ENCODE data around the gene TIMM23B.
"Not testable (repeated sequence)": the region's sequence is repeated elsewhere in the genome, so short reads cannot be mapped to it uniquely, and the experiment has no call there.

TIMM23B gene

GRCh38 chr10:49988376-49988775 lies 46.5 kb downstream of the TIMM23B start, which contains the start of gene AGAP6:
AGAP6 (plus strand) TSS chr10:49988406; CDS start chr10:49988716, 310 bp downstream.
- CTCF ChIA-PET; H3K9me3 ChIP-seq (ENCODE audit: control insufficient read depth, insufficient read depth, low read depth, low read length); H3K4me3 ChIP-seq (ENCODE audit: low read depth, low read length); POLR2A ChIA-PET; H3K27ac ChIP-seq (ENCODE audit: extremely low read depth, low read depth, low read length); H3K4me1 ChIP-seq (ENCODE audit: control insufficient read depth, insufficient read depth, low read length); H3K36me3 ChIP-seq (ENCODE audit: control insufficient read depth in 2 of 2, insufficient read depth in 1 of 2, low read length in 2 of 2): not testable (repeated sequence)

GRCh38 chr10:49995321-49995720 lies 53.5 kb downstream of the TIMM23B start:
- H3K27ac ChIP-seq (ENCODE audit: extremely low read depth, low read depth, low read length); CTCF ChIA-PET; H3K4me1 ChIP-seq (ENCODE audit: control insufficient read depth, insufficient read depth, low read length); H3K9me3 ChIP-seq (ENCODE audit: control insufficient read depth, insufficient read depth, low read depth, low read length); H3K4me3 ChIP-seq (ENCODE audit: low read depth, low read length); POLR2A ChIA-PET; H3K36me3 ChIP-seq (ENCODE audit: control insufficient read depth in 2 of 2, insufficient read depth in 1 of 2, low read length in 2 of 2): not testable (repeated sequence)

- POLR2A ChIA-PET; CTCF ChIA-PET; H3K9me3 ChIP-seq (ENCODE audit: control insufficient read depth, insufficient read depth, low read depth, low read length); H3K4me3 ChIP-seq (ENCODE audit: low read depth, low read length); H3K36me3 ChIP-seq (ENCODE audit: control insufficient read depth in 2 of 2, insufficient read depth in 1 of 2, low read length in 2 of 2); H3K4me1 ChIP-seq (ENCODE audit: control insufficient read depth, insufficient read depth, low read length); H3K27ac ChIP-seq (ENCODE audit: extremely low read depth, low read depth, low read length): not testable (repeated sequence)
These were observed 72.2 kb downstream of the TIMM23B start for GRCh38 chr10:50014024-50014423.

- CTCF ChIA-PET; H3K4me1 ChIP-seq (ENCODE audit: control insufficient read depth, insufficient read depth, low read length); H3K36me3 ChIP-seq (ENCODE audit: control insufficient read depth in 2 of 2, insufficient read depth in 1 of 2, low read length in 2 of 2); POLR2A ChIA-PET; H3K9me3 ChIP-seq (ENCODE audit: control insufficient read depth, insufficient read depth, low read depth, low read length); H3K27ac ChIP-seq (ENCODE audit: extremely low read depth, low read depth, low read length); H3K4me3 ChIP-seq (ENCODE audit: low read depth, low read length): not testable (repeated sequence)
These were observed 73.9 kb downstream of the TIMM23B start for GRCh38 chr10:50015596-50016220.

GRCh38 chr10:50016926-50017325 lies 75.1 kb downstream of the TIMM23B start:
- H3K27ac ChIP-seq (ENCODE audit: extremely low read depth, low read depth, low read length); H3K36me3 ChIP-seq (ENCODE audit: control insufficient read depth in 2 of 2, insufficient read depth in 1 of 2, low read length in 2 of 2); H3K4me3 ChIP-seq (ENCODE audit: low read depth, low read length); H3K4me1 ChIP-seq (ENCODE audit: control insufficient read depth, insufficient read depth, low read length); POLR2A ChIA-PET; H3K9me3 ChIP-seq (ENCODE audit: control insufficient read depth, insufficient read depth, low read depth, low read length); CTCF ChIA-PET: not testable (repeated sequence)

GRCh38 chr10:50017646-50018045 lies 75.8 kb downstream of the TIMM23B start:
- H3K36me3 ChIP-seq (ENCODE audit: control insufficient read depth in 2 of 2, insufficient read depth in 1 of 2, low read length in 2 of 2); H3K4me1 ChIP-seq (ENCODE audit: control insufficient read depth, insufficient read depth, low read length); POLR2A ChIA-PET; H3K4me3 ChIP-seq (ENCODE audit: low read depth, low read length); H3K9me3 ChIP-seq (ENCODE audit: control insufficient read depth, insufficient read depth, low read depth, low read length); H3K27ac ChIP-seq (ENCODE audit: extremely low read depth, low read depth, low read length); CTCF ChIA-PET: not testable (repeated sequence)

GRCh38 chr10:50019279-50019678 lies 77.4 kb downstream of the TIMM23B start:
- H3K36me3 ChIP-seq (ENCODE audit: control insufficient read depth in 2 of 2, insufficient read depth in 1 of 2, low read length in 2 of 2); H3K9me3 ChIP-seq (ENCODE audit: control insufficient read depth, insufficient read depth, low read depth, low read length); CTCF ChIA-PET; POLR2A ChIA-PET; H3K27ac ChIP-seq (ENCODE audit: extremely low read depth, low read depth, low read length); H3K4me3 ChIP-seq (ENCODE audit: low read depth, low read length); H3K4me1 ChIP-seq (ENCODE audit: control insufficient read depth, insufficient read depth, low read length): not testable (repeated sequence)

GRCh38 chr10:50020451-50021024 lies 78.7 kb downstream of the TIMM23B start:
- H3K4me3 ChIP-seq (ENCODE audit: low read depth, low read length); CTCF ChIA-PET; H3K9me3 ChIP-seq (ENCODE audit: control insufficient read depth, insufficient read depth, low read depth, low read length); POLR2A ChIA-PET; H3K36me3 ChIP-seq (ENCODE audit: control insufficient read depth in 2 of 2, insufficient read depth in 1 of 2, low read length in 2 of 2); H3K27ac ChIP-seq (ENCODE audit: extremely low read depth, low read depth, low read length); H3K4me1 ChIP-seq (ENCODE audit: control insufficient read depth, insufficient read depth, low read length): not testable (repeated sequence)

Measured in HEK293 (cell line).